HPDE6-E6E7 (cell line): Measurements from ENCODE around the gene BRIX1.
"Not testable (repeated sequence)": the region's sequence is repeated elsewhere in the genome, so short reads cannot be mapped to it uniquely, and the experiment has no call there.

Experiments
- DNase-seq: peaks from one replicate; pipeline ENCODE4 v3.0.0; 2011; ENCODE audit warnings: missing footprints; ENCODE audit errors: extremely low spot score

BRIX1 gene

DNA sequence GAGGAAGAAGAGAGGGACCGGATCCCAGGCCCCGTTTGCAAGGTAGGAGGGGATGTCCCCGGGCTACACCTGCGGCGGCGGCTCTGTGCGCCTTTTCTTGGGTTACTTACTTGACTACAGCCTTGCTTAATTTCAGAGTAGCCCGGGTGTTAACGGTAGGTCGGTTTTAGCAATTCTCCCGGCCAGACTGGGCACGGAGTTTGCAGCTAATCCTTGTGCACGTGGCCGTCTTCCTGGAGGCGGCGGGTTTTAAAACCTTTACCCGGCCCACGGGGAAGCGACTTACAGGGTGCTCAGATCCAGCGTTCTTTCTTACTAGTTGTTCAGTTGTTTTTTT is 313 bp downstream of the BRIX1 start:
- no peak for DNase-seq

DNA sequence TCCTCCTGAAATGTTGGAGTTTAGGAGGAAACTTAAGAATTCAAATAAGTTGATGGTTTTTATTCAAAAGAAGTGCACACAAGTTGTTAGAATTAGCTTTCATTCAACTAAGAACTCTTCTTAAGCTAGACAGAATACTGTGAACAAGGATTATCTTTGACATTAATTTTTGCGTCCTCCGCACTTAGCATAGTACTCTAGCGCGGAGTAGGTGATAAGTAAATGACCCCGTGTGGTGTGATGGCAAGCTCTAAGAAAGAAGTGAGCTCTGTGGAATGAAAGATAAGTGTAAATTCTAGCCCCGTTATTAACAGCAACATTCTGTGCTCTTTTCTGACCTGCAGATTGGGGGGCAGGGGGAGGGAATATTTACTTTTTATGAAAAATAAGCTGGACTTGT is 1.0 kb downstream of the BRIX1 start:
- no peak for DNase-seq

DNA sequence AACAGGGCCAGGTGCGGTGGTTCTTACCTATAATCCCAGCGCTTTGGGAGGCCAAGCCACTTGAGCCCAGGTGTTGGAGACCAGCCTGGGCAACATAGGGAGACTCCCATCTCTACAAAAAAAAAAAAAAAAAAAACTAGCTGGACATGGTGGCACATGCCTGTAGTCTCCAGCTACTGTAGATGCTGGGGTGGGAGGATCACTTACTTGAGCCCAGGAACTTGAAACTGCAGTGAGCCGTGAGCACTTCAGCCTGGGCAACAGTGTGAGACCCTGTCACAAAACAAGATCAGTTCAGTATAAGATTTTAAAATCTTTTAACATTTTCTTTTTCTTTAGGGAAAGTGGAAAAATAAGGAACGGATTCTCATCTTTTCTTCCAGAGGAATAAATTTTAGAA is 2.5 kb downstream of the BRIX1 start:
- DNase-seq = no peak

DNA sequence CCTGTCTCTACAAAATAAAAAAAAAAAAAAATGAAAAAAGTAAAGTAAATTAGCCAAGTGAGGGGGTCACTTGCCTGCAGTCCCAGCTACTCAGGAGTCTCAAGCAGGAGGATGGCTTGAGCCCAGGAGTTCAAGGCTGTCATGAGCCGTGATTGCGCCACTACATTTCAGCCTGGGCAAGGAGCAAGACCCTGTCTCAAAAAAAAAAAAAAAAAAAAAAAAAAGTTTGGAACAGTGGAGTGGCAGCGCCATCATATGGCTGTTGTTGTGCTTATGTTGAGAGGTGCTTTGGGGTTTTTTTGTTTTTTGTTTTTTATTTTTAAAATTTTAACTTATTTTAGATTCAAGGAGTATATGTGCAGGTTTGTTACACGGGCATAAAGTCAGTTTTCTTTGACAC is 3.6 kb downstream of the BRIX1 start:
- no peak for DNase-seq

DNA sequence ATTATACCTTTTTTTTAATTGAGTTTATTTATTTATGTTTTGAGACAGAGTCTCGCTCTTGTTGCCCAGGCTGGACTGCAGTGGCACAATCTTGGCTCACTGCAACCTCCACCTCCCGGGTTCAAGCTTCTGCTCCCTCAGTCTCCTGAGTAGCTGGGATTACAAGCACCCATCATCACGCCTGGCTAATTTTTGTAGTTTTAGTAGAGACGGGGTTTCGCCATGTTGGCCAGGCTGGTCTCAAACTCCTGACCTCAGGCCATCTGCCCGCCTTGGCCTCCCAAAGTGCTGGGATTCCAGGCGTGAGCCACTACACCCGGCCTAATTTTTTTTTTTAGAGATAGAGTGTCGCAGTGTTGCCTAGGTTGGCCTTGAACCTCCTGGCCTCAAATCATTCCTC is 7.7 kb downstream of the BRIX1 start:
- not testable (repeated sequence) for DNase-seq

DNA sequence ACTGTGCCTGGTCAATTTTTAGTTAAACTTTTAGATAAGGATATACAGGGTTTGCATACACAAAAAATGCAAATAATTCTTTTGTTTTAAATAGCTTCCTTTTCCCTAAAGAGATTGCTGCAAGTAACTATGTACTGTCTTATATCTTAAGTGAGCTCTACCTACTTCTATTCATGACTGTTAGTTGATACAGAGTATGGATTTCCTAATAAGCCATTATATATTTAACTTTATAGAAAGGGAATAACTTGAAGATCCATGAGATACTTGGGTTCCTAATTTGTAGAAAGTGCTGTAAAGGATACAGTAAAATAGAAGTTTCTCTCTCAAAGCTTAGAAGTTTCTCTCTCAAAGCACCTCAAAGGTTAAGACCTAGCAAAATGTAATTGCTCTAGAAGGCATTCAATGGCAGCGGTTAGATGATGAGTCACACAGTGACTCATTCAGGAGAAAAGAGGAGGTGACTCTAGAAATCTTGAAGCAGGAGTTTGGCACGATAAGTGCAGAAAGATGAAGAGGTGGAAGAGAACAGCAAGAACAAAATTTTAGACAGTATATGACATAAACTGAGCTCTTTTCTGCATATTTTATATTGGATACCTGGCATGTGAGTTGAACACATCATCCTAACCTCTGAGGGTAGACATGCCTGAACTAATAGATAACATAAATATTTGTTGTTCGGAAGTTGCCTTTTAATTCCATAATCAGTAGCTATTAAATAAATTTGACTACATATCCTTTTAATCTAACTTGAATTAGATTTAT is 8.4 kb downstream of the BRIX1 start:
- DNase-seq = peak; percentile 51

DNA sequence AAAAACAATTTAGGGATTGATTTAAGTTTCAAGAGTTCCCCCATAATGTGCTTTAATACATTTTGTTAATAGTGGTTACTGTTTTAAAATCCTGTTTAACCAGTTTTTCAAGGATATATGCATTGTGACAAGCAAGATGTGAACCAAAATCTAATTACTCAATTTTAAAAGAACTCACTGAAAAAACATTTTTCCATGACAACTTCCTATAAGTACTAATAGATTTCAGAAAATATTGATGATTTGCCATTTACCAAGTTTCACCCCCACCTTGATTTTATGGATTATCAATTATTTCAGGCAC is 8.9 kb downstream of the BRIX1 start:
- no peak for DNase-seq

DNA sequence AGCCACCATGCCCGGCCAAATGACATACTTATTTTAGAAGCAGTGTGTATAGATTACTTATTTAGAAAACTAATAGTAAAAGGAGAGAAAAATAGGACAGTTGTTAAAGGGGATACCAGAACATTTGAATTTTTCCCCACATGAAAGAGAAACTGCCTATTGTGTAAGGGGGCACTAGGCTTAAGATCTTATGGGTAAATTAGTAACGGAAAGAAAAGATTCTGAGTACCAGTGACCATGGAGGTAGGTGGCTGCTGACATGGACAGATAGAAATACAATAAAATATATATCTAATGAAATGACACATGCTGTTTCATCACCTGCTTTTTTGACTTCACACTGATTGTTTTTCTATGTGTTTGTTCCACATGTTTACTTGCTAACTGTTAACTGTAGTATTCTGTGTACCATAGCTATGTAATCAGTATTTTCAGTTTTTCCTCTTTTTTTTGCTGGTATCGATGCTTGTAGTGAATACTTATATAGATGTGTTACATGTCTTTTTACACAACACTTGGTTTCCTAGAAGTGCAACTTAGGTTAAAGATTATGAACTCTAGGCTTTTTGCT is 10.9 kb downstream of the BRIX1 start:
- DNase-seq = no peak

DNA sequence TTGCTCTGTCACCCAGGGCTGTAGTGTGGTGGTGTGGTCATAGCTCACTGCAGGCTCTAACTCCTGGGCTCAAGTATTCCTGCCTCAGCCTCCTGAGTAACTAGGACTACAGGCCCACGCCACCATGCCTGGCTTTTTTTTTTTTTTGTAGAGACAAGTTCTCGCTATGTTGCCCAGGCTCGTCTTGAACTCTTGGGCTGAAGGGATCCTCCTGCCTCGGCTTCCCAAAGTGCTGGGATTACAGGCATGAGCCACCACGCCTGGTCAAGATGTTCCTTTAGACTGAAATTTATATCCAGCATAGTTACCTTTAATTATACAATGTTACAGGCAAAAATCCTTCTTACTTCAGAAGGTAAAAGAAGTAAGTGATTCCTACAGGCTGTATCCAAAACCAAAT is 12.3 kb downstream of the BRIX1 start:
- no peak for DNase-seq

DNA sequence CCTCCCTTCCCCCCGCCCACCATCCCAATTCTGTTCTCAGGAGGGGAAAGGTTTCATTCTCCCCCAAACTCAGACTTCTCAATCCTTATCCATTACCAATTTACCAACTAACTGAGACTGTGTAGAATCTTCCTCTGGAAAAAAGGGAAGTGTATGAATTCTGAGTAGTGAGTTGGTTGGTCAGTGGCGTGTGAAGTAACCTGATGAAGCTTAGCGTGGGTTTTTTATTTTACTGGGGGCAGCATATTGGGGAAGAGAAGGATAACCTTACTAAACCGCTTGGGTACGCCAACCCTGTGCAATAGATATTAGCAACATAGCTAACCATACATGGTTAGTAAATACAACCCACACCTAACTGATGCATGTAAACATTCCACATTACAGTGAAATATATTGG is 12.8 kb downstream of the BRIX1 start:
- DNase-seq = no peak

DNA sequence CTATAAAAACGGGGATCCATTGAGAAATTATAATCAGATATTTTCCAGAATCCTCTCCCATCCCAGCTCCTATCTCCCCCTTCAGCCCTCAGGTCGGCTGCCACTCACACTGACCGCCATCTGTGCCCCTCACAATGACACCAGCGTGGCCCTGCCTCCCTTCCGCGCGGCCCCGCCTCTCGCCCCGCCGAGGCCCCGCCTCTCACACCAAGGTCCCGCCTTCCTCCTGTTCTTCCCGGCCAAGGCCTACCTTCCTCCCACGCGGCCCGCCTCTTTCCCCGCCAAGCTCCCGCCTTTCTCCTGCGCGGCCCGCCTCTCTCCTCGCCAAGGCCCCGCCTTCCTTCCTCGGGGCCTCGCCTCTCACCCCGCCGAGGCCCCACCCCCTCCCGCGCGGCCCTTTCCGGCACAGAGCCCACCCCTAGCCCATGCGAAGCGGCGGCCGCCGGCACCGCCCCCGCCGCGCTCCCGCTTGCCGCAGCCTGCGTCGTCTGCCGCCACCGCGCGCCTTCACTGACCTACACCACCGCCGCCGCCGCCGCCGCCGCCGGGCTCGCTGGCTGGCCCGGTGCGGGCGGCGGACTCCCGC is 13.7 kb downstream of the BRIX1 start, which contains the start of gene DNAJC21:
Gene DNAJC21 (plus strand): TSS at position 426 of the 586 bp plus-strand sequence. CDS start 261 bp downstream, outside the sequence.
- peak; percentile 91 for DNase-seq

DNA sequence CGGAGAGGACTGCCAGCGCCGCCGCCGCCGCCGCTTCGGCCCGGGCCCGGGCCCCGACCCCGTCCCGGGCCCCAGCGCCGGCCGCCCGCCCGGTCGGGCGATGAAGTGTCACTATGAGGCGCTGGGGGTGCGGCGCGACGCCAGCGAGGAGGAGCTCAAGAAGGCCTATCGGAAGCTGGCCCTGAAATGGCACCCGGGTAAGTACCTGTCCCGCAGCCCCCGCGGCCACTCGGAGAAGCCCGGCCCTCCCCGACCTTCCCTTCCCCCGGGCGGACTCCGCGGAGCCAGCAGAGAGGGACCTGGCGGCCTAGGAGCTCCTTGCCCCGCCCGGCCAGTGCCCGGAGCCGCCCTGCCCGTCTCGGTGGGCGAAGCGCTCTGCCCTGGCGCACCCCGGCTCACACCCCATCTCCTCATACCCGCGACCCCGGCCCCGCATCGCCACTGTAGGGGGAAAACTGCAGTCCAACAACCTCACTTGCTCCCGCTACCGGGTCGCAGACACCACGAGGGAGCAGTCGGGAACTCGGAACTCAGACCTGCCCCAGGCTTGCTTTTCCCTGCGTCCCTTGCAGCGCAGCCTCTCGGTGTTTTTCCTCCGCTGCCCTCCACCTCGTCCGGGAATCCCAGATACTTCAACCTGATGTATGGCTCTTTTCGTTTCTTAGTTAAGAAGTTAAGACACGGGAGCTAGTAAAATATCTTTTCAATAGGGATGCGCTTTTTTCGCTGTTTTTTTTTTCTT is 14.4 kb downstream of the BRIX1 start:
- DNase-seq = peak; percentile 57

DNA sequence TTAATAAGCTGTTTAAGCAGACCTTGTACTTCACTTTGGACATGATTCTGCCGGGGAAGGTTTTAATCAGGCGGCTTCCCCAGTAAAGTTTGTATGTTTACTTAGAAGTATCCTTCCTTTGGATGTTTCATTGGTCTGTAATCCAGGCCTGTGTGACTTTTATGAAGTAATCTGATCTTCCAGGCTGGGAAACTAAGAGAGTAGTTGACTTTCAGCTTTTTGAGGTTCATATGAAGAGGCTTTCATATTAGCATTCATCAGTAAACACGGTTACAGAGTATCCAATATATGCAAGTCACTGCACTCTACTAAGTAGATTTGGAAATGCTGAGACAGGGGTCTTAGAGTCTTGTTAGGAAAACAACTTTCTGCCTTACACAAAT is 14.9 kb downstream of the BRIX1 start:
- no peak for DNase-seq

DNA sequence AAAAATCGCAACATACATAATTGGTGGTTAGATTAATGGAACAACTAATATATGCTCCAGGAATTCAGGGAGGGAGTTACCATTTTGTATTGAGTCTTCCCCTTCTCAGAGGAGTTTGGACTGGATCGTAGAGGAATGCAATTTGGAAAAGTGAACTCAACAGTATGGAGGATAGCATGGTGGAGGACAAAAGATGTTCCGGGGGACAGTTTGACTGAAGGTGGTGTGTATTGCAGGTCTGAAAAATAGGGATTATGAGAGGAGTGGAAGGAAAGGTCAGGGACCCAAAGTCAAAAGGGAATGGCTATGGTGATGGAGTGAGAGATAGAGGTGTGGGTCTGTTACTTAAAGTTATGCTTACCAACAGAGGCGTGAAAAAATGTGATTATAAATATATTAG is 15.4 kb downstream of the BRIX1 start:
- DNase-seq = no peak

DNA sequence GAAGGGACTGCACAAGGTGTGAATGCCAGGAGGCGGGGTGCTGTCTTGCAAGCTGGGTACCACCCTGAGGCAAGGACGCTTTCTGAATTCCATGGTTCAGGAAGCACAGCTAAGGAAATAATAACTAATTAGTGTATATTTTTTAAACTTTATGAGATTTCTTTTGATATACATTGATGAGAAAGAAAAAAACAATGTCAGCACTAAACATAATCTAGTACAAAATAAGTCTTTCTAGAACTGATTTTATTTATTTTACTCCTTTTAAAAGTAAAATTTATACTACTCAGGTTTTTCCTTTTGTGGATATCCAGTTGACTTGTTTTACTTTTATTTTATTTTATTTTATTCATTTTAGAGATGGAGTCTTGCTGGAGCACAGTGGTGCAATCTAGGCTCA is 17.4 kb downstream of the BRIX1 start:
- no peak for DNase-seq

DNA sequence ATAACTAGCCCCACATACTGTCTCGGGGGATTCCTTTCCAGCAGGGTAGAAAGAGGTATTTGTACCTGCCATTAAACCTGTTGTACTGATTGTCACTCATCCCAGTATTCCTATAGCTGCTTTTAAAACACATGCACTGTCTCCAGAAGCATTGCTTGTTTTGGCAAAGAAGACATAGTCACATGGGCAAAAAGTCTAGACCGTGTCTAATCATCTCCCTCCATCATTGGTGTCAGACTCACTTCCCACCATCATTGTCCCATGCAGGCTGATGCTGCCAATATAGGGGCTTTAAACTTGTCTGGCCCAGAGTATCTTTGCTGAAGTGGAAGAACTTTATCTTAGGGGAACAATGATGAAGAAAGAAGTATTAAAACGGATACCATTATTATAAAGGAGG is 26.4 kb downstream of the BRIX1 start:
- DNase-seq = no peak

DNA sequence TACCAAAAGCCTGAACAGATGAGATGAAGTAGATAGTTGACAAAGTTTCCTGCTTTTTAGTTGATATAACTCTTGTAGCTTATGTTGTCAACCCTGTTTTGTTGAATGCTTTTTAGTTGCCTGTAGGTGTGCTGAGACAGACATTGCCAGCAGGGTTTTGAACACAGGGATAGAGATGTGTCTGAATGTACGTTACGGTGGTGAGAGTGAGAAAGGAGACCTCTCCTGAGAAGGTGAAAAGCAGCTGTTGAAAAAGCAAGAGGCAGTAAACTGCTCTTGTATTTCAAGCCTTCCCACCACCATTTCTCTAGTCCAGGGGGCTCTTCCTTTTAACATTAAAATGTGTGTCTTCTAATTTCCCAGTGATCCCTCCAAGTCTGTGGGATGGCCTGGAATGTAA is 28.5 kb downstream of the BRIX1 start:
- no peak for DNase-seq

DNA sequence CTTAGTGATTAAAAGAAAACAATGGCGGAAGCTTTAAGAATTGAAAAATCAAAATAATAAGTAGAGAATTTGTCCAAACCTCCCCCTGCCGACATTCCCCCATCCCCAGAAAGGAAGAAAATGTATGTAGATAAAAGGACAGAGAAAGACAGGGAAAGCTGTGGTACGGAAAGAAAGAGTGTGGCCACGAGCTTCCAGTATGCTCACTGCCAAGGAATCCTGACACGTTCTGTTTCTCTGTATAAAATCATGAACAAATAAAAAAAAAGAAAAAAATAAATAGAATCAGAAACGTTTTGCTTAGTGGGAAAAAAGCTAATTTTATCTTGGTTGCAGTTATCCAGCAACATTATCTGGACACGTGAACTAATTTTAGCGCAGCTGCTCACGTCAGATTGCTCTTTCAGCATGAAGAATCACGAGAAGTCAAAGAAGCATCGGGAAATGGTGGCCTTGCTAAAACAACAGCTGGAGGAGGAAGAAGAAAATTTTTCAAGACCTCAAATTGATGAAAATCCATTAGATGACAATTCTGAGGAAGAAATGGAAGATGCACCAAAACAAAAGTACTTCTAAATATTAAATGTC is 29.0 kb downstream of the BRIX1 start:
- DNase-seq = no peak

DNA sequence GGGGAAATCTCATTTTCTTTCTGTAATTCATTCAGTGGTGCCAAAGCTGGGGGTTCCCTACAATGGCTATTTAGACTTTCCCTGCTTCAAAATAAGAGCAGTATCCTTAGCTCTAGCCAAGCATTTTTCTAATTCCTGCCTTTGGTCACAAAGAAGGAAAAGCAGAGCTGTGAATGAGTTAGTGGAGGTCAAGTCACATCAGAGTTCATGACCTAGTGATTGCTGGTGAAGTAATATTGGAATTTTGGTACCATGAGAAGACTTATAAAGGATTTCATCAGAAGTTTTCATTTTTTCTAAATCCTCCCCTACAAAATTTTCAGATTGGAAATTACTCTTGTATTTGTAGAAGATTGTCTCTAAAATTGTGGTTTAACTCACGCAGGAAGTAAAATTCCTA is 41.8 kb downstream of the BRIX1 start:
- DNase-seq = no peak

DNA sequence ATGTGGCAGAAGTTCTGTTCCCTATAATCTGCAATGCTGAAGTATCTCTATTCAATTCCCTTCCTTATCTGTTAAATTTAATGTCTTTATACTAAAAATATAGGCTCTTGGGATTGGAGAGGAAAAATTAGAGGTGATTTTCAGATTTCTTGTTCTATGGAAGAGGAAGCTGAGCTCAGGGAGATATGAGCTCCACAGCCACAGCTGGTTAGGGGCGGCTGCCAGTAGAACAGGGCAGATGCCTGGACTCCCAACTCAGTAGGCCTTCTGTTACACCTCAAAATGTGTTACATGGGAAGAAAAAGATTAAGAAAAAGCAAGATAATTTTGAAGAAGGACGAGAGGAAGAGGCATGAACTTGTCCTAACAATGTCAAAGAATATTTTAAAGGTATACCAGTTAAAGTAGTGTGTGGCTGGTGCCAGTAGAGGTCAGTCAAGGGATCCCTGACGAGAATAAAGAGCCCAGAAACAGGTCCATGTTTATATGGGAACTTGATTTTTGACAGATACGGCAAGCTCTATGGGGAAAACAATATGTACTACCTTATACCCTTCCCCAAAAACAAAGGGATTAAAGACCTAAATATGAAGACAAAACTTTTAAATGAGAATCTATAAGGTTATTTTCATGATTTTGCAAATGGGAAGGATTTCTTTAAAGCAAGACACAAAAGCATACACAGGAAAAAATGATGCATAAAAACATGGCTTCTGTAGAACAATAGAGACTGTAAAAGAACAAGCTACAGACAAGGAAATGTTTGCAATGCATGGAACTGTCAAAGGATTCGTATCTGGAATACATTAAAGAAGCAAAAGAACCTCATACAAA is 42.6 kb downstream of the BRIX1 start:
- peak; percentile 28 for DNase-seq

DNA sequence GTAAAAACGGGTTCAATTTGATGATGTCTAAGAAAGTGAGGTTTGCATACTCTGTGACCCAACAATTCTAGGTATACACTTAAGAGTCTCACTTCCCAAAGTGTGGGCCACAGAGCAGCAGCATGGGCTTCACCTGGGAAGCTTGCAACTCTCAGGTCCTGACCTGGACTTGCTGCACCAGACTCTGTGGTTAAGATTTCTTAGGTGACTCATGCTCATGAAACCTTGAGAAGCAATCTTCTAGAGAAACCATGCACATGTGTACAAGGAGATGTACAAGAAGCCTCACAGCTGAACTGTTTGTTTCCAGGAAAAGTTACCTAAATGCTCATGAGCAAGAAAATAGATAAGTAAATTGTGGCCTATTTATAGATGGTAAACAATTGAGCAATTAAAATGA is 43.8 kb downstream of the BRIX1 start:
- peak; percentile 37 for DNase-seq

DNA sequence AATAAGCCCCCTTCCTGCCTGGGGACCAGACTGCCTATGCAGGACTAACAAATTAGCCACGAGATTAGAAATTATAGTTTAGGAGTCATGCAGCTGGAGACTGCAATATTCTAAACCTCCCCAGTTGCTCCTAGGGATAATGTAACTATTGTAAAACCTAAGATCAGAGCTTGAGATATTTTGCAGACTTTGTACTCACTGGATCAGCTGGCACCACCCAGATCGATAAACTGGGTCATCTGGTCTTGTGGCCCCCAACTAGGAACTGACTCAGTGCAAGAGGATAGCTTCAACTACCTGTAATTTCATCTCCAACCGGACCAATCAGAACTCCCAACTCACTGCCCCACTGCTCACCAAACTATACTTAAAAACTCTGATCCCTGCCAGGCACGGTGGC is 52.0 kb downstream of the BRIX1 start:
- DNase-seq = no peak
